ENCODE measurements around the gene DIDO1.

- TF ChIP-seq CTCF (conservative IDR thresholded peaks at IDR 0.05; ENCODE audit: low read length) (no peak), EZH2phosphoT487 (IDR thresholded peaks at IDR 0.05; ENCODE audit: borderline replicate concordance, low read depth, low read length) (no peak)
These were observed 38.4 kb upstream of the DIDO1 start for GRCh38 chr20:62964700-62965099.
